Measurements from ENCODE around the gene G6PC2. TPM values are rescaled to one million over a fixed set of nuclear protein-coding genes. Genes with fewer than 3 reads are reported as not detected.
A peak's percentile ranks its signal among the peaks of the same experiment; 100 is the strongest.

The G6PC2 gene
- total RNA-seq, 1 donor from 2014 or later: not detected

GRCh38 chr2:168920504-168921157, 19.5 kb downstream of the G6PC2 start:
- Mint-ChIP-seq H3K27ac (ENCODE audit: unreplicated experiment) (no peak overlapping the region), H3K4me3 (ENCODE audit: unreplicated experiment) (no peak overlapping the region), H3K27me3 (ENCODE audit: low read depth, unreplicated experiment) (peaks cover 12% of the 10 kb centered on the region), H3K9me3 (ENCODE audit: unreplicated experiment) (peaks cover 4% of the 10 kb centered on the region), H3K4me1 (ENCODE audit: low read depth, unreplicated experiment) (no peaks in the 10 kb centered on the region), H3K36me3 (ENCODE audit: low read depth, unreplicated experiment) (no peaks in the 10 kb centered on the region)
- no peak for TF ChIP-seq EZH2 (IDR thresholded peaks at IDR 0.05; ENCODE audit: insufficient read depth, low read length)
- peak; percentile 55 for TF ChIP-seq CTCF (IDR thresholded peaks at IDR 0.05; ENCODE audit: insufficient read depth, low read depth, low read length)
- Histone ChIP-seq H2AFZ (ENCODE audit: low read depth, low read length) (no peak overlapping the region), H3K27me3 (ENCODE audit: insufficient read depth, low read length) (peaks cover 4% of the 10 kb centered on the region), H4K20me1 (ENCODE audit: insufficient read depth, low read length) (no peaks in the 10 kb centered on the region), H3K9me3 (ENCODE audit: insufficient read depth, low read depth, low read length) (no peaks in the 10 kb centered on the region), H3K79me2 (ENCODE audit: insufficient read depth, low read length) (no peaks in the 10 kb centered on the region), H3K4me1 (ENCODE audit: insufficient read depth, low read length) (no peaks in the 10 kb centered on the region), H3K4me3 (ENCODE audit: insufficient read depth, low read depth, low read length) (no peak overlapping the region), H3K27ac (ENCODE audit: low read depth, low read length) (no peak overlapping the region), H3K9ac (ENCODE audit: low read length) (no peak overlapping the region), H3K4me2 (ENCODE audit: low read length) (no peak overlapping the region), H3K36me3 (ENCODE audit: insufficient read depth, low read length) (no peaks in the 10 kb centered on the region)
- no peak for FAIRE-seq
- DNase-seq (ENCODE audit: low read depth): no peak

- H3K79me2 ChIP-seq (ENCODE audit: insufficient read depth, low read length): no peaks in the 10 kb centered on the region
- no peaks in the 10 kb centered on the region for H3K4me1 ChIP-seq (ENCODE audit: insufficient read depth, low read length)
- Mint-ChIP-seq H3K9me3 (ENCODE audit: unreplicated experiment) (peaks cover 2% of the 10 kb centered on the region), H3K27ac (ENCODE audit: unreplicated experiment) (no peak overlapping the region), H3K36me3 (ENCODE audit: low read depth, unreplicated experiment) (no peaks in the 10 kb centered on the region), H3K4me3 (ENCODE audit: unreplicated experiment) (no peak overlapping the region), H3K4me1 (ENCODE audit: low read depth, unreplicated experiment) (no peaks in the 10 kb centered on the region), H3K27me3 (ENCODE audit: low read depth, unreplicated experiment) (peaks cover 12% of the 10 kb centered on the region)
- H3K9ac ChIP-seq (ENCODE audit: low read length): no peak overlapping the region
- H3K9me3 ChIP-seq (ENCODE audit: insufficient read depth, low read depth, low read length): no peaks in the 10 kb centered on the region
- H3K27ac ChIP-seq (ENCODE audit: low read depth, low read length): no peak overlapping the region
- H3K36me3 ChIP-seq (ENCODE audit: insufficient read depth, low read length): no peaks in the 10 kb centered on the region
- DNase-seq (ENCODE audit: low read depth): no peak
- H4K20me1 ChIP-seq (ENCODE audit: insufficient read depth, low read length): no peaks in the 10 kb centered on the region
- H2AFZ ChIP-seq (ENCODE audit: low read depth, low read length): no peak overlapping the region
- H3K27me3 ChIP-seq (ENCODE audit: insufficient read depth, low read length): peaks cover 4% of the 10 kb centered on the region
- no peak overlapping the region for H3K4me3 ChIP-seq (ENCODE audit: insufficient read depth, low read depth, low read length)
- FAIRE-seq: no peak
- H3K4me2 ChIP-seq (ENCODE audit: low read length): no peak overlapping the region
- TF ChIP-seq CTCF (IDR thresholded peaks at IDR 0.05; ENCODE audit: insufficient read depth, low read depth, low read length) (no peak), EZH2 (IDR thresholded peaks at IDR 0.05; ENCODE audit: insufficient read depth, low read length) (no peak)
Measured at GRCh38 chr2:168926621-168927386, 25.7 kb downstream of the G6PC2 start.

Data from astrocyte (in vitro differentiated cells and primary cell).